ENCODE measurements around the gene RBMS3.

- TF ChIP-seq SP1 (IDR thresholded peaks at IDR 0.05; ENCODE audit: low read depth) (no peak), POLR2A (IDR thresholded peaks at IDR 0.05; ENCODE audit: borderline replicate concordance, extremely low read depth, insufficient read depth, insufficient read length) (no peak), POLR2AphosphoS5 (IDR thresholded peaks at IDR 0.05; ENCODE audit: low read depth, low read length) (no peak), ZBTB33 (IDR thresholded peaks at IDR 0.05; ENCODE audit: extremely low read depth, insufficient replicate concordance, low read length) (no peak), CTCF (IDR thresholded peaks at IDR 0.05 in 2 of 3, conservative IDR thresholded peaks at IDR 0.05 in 1 of 3; ENCODE audit: borderline replicate concordance in 1 of 3, insufficient read depth in 1 of 3, low read depth in 2 of 3, low read length in 2 of 3) (no peak), EZH2 (IDR thresholded peaks at IDR 0.05) (no peak), EGR1 (IDR thresholded peaks at IDR 0.05; ENCODE audit: low read depth) (no peak), CEBPB (IDR thresholded peaks at IDR 0.05; ENCODE audit: low read depth) (no peak), JUND (IDR thresholded peaks at IDR 0.05) (no peak), YY1 (IDR thresholded peaks at IDR 0.05; ENCODE audit: extremely low read depth, insufficient replicate concordance, low read depth, low read length) (no peak), RAD21 (IDR thresholded peaks at IDR 0.05; ENCODE audit: low read depth) (no peak)
Measured at GRCh38 chr3:29829340-29829739, 548.5 kb downstream of the RBMS3 start.

All from HCT116 (cell line).